RWPE1 (cell line): ENCODE data around the gene USP7.

Experiments
- CTCF ChIA-PET: fragments of 350-600 bp; sonication (Branson Sonifier 250); formaldehyde crosslinking; extraction: SDS; loops from one replicate; lab custom pipeline; 2021; lab: Yijun Ruan, JAX
- POLR2A ChIA-PET: fragments of 400-600 bp; formaldehyde crosslinking; extraction: SDS; loops from one replicate; lab custom pipeline; 2020; ENCODE audit warnings: antibody characterized with exemption; ENCODE audit not compliant: low non-redundant PET; lab: Yijun Ruan, JAX
- DNase-seq: peaks from one replicate; pipeline ENCODE4 v3.0.0; 2012; ENCODE audit warnings: low spot score
- H3K27ac ChIP-seq: fragments of 450-650 bp; 2 replicates; pipeline ENCODE4 v1.5.1; 2017
- TF ChIP-seq, protein P1 (sequence below): fragments of 450-650 bp; conservative IDR thresholded peaks from 2 replicates; pipeline ENCODE4 v1.5.1; 2017; ENCODE audit warnings: low read depth, mild to moderate bottlenecking

Gene USP7

DNA sequence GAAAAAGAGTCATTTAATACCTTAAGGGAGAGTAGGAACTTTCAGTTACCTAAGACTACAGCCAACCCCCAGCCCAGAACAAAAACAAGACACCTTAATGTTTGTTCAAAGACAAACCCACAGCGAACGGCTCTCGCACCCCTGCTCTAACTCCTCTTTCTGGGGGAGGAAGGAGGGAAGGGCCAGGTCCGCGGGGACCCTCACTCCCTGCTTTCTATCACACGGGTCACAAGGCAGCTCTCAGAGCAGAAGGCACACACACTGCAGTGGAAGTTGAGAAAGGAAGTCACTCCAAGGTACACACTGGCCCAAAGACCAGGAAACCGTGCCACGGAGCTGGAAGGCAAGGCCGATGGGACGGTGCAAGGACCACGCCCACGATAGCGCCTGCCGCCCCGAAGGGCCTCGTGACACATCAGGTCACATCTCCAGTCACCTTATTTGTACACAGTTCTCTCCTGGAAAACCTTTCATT is 71.6 kb downstream of the USP7 start:
- TF ChIP-seq, protein P1, sequence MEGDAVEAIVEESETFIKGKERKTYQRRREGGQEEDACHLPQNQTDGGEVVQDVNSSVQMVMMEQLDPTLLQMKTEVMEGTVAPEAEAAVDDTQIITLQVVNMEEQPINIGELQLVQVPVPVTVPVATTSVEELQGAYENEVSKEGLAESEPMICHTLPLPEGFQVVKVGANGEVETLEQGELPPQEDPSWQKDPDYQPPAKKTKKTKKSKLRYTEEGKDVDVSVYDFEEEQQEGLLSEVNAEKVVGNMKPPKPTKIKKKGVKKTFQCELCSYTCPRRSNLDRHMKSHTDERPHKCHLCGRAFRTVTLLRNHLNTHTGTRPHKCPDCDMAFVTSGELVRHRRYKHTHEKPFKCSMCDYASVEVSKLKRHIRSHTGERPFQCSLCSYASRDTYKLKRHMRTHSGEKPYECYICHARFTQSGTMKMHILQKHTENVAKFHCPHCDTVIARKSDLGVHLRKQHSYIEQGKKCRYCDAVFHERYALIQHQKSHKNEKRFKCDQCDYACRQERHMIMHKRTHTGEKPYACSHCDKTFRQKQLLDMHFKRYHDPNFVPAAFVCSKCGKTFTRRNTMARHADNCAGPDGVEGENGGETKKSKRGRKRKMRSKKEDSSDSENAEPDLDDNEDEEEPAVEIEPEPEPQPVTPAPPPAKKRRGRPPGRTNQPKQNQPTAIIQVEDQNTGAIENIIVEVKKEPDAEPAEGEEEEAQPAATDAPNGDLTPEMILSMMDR, result no peak
- CTCF ChIA-PET, result interaction anchor here (0.7 kb wide), 1 partner anchor 210 kb away, joined by 4 read pairs; no protein-coding TSS in a partner anchor

DNA sequence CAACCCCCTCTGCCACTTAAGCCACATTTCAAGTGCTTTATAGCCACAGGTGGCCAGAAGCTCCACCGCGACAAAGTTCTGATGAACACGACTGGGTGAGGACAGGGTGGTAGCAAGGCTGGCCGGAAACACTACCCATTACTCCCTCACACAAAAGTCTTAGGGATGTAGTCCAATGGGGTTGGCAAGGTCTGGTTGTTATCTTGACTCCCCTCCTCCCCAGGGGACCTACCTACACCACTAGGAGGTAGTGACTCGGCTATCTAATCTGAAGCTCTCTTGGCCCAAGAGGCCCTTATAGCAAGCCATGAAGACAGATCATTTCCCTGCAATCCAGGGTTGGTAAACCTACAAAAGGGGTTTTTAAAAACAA is 73.2 kb downstream of the USP7 start:
- ChIA-PET CTCF (no interaction called here), POLR2A (no interaction called here)
- no peak for DNase-seq
- H3K27ac ChIP-seq, result 0 out of 2 replicates have a peak overlapping the region, but pooled peaks have one; percentile 1
- TF ChIP-seq, protein P1, result no peak

More for the DNA sequence above, 71.6 kb downstream of the USP7 start:
- H3K27ac ChIP-seq, result no peak overlapping the region
- no peak for DNase-seq
- POLR2A ChIA-PET, result interaction anchor here (0.7 kb wide), 1 partner anchor 41 kb away, joined by 4 read pairs; no protein-coding TSS in a partner anchor

DNA sequence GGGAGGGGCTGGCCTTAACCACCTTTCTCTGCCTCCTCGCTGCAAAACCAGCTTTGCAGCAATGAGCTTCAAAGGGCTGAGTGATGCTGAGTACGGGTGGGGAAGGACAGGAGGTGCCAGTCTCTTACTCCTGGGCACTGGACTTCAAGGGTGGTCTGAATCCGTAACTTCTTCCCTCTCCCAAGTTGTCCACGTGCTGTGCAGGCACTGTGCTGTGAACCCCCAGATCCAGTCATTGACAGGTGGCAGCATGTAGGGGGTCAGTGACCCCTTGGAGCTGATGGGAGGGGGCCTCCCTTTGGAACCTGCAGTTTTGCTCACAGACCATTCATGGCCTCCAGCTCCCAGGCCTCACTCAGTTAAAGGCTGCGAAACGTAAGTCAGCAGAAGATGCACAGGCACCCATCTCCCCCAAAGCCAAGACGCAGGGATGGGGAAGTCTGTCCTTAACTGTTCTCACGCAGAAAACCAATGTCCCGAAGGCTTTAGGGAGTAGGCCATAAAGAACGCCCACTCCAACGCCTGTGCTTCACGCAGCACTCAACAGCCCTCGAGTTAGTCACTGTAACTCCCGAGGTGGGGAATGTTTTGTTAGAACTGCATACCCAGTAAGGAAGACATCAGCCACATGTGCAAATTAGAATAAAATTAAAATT is 73.7 kb downstream of the USP7 start:
- no peak for DNase-seq
- TF ChIP-seq, protein P1, result no peak
- ChIA-PET POLR2A (no interaction called here), CTCF (no interaction called here)
- peak overlapping the region; percentile 1; the same call in 1 of the 2 replicates for H3K27ac ChIP-seq

DNA sequence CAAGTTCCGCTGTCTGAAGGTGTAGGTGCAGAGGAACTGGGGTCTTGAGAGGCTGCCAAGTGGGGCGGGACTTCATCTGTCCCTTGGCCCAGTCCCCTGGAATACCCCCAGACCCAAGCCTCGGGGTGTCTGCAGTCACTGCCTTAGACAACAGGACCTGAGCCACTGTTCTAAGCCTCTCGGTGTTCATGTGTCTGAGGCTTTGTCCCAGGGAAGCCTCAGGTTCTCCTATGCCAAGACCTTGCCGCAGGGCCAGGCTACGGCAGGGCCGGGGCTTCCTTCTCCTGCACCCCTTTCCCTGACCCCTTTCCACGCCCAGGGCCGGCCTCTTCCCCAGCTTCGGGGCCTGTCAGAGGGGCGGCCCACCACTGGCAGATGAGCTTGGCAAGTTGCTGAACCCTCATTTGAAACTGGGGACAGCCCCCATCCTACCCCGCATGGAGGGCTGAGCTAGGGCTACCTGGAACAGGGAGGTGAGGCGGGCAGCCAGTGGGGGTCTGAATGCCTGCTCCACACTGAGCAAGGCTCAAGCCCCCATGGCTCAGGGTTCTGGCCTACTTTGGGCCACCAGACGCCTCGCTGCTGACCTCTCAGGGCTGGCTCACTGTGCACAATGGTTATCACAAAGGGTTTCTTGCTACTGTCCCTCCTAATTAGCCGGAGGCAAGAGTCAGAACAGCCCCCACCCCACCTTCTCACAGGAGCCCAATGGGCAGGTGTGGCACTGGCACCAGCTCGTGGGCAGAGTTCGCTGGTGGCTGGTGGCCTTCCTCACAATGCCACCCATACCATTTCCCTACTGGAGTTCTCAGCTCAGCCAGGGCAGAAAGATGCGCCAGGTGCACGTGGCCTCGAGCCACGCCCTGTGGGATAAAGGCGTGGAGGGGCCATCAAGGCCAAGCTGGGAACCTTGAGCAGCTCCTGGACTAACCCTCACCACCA is 74.5 kb downstream of the USP7 start:
- DNase-seq, result no peak
- ChIA-PET POLR2A (interaction anchor here (0.6 kb wide), 1 partner anchor 21 kb away, joined by 3 read pairs; the partner anchor contains the start of gene CARHSP1), CTCF (interaction anchor here (1.2 kb wide), 1 partner anchor 9 kb away, joined by 8 read pairs; no protein-coding TSS in a partner anchor)
- TF ChIP-seq, protein P1, result no peak
- peak overlapping the region; percentile 1; the same call in 1 of the 2 replicates for H3K27ac ChIP-seq

DNA sequence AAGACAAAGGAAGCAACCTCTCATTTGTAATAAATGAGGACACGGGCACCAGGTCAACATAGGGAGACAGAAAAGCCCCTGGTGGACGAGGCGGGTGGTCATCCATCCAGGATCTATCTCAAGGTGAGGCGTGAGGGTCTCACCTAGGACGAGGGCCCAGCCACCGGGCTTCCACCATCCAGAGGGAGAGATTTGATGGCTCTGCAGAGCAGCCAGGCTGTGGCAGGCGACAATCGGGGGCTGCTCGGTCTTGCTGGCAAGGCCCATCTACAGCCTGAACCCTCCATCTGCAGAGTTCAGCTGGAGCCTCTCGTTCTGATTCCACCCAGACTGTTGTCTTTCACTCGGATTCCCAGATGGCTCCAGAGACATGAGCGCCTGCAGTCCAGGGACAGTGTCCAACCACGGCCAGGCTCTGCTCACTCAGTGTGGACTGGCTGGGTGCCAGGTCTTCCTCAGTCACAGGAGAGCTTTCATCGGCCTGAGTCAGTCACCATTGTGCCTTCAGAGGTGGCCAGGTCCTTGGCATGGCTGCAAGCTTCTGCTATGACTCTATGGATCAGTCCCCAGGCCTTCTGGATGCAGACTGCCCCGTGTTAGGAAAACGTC is 75.7 kb downstream of the USP7 start:
- TF ChIP-seq, protein P1, result no peak
- CTCF ChIA-PET, result interaction anchor here (1.2 kb wide), 1 partner anchor 8 kb away, joined by 8 read pairs; no protein-coding TSS in a partner anchor
- POLR2A ChIA-PET, result no interaction called here
- peak overlapping the region; percentile 11; the same call in 1 of the 2 replicates for H3K27ac ChIP-seq
- DNase-seq, result no peak

DNA sequence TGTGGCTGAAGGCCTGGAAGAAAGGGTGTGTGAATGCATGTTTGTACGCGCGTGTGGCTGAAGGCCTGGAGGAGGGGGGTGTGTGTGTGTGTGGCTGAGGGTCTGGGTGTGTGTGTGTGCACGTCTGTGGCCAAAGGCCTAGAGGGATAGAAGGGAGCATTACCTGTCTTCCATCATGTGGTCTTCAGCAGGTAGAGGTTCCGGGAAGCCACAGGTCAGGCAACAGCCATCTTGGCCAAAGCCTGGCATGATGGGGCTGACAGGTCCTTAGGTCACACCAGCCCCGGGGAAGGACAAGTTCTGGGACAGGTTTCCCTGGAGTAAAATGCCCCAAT is 76.3 kb downstream of the USP7 start:
- TF ChIP-seq, protein P1, result no peak
- POLR2A ChIA-PET, result no interaction called here
- CTCF ChIA-PET, result no interaction called here
- peak overlapping the region; percentile 11; the same call in 1 of the 2 replicates for H3K27ac ChIP-seq
- DNase-seq, result no peak
